ENCODE results near the gene INF2.

The INF2 gene

GRCh38 chr14:104691546-104692260 is 2.3 kb downstream of the INF2 start:
- DNase-seq: no peak

GRCh38 chr14:104692261-104692938 is 3.0 kb downstream of the INF2 start:
- DNase-seq: no peak

DNA sequence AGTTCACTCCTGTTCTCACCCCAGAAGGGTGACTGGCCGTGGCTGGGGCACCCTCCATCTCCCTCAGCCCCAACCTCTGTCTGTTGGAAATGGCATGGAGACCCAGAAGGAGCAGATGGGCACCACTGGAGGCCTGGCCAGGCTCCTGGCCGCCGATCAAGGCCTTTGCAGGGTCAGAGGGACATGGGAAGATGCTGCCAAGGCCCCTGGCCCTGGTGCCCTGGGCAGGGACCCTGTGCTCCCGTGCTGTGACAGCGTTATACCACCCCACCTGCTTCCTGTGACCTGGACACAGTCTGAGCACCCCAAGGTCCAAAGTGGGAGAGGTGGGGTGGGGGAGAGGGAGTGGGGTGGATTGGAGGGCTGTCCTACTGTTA is 3.5 kb downstream of the INF2 start:
- no peak for DNase-seq

GRCh38 chr14:104693482-104694431 is 4.3 kb downstream of the INF2 start:
- no peak for DNase-seq

DNA sequence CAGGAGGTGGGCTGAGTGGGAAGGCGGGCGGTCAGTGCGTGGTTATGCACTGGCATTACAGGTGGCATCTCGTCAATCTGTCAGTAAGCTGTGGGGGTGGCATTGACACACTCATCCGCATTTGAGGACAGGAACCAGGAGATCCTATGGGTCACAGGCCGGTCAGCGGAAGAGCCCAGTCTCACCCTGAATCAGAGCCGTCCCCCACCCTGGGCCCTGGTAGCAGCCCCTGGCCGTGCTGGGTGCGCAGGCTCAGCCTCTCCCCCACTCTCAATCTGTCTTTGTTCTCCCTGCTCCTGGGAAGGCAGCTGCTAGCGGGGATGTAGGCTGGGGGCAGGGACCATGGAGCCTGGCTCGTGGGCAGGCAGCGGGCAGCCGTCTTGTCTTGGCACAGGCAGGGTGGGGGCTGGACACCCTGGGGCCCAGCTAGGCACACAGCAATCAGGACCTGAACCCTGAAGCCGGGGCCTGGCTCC is 5.1 kb downstream of the INF2 start:
- no peak for DNase-seq

GRCh38 chr14:104694991-104695659 is 5.7 kb downstream of the INF2 start:
- peak in 2 of 3 experiments; percentile 78 to 91 for DNase-seq

DNA sequence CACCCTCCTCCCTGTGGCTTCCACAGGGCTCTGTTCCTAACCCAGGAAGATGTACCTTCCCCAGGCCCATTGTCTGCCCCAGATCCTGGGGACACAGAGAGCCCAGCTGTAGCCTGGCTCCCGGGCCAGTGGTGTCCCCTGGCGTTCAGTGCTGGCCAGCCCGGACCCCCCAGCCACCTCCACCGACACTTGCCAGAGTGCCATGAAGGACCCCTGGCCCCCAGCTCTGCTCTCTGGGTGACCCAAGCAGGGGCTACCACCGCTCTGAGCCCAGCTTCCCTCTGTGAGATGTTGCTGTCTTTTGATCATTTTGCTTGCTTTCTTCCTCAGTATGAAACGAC is 6.2 kb downstream of the INF2 start:
- DNase-seq: no peak

GRCh38 chr14:104696671-104697316 is 7.4 kb downstream of the INF2 start:
- DNase-seq: no peak

GRCh38 chr14:104697317-104697703 is 7.9 kb downstream of the INF2 start:
- DNase-seq: no peak

GRCh38 chr14:104697892-104698583 is 8.6 kb downstream of the INF2 start:
- DNase-seq: no peak

DNA sequence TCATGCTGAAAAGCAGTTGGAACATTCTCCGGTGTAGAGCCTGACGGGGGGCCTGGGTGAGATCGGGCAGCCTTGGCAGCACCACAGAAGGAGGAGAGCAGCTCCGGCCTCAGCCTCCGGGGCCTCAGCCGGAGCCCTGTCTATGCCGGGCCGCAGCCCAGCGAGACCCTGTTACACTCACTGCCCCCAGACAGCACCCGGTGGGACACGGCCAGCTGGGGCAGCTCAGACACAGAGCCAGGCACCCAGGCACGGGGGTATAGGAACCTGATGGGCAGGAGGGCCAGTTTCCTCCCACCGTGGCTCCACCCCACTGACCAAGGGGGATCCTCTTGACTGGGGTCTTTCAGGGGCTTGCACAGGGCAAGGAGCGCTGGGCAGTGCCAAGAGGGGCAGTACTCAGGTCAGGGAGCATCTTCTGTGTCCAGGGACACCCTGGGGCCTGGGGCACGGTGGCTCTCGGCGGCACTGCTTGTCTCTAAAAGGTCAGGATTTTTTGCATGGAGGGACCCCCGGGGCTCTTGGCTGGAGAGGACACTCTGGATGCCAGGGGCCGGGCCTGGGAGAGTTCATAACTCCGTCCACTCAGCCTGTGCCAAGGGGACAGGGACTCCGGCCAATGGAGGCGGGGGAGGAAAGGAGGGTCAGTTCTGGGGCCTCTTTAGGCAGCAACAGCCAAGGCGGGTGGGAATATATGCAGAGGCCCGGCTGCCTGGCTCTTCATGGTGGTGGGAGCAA is 9.4 kb downstream of the INF2 start:
- no peak for DNase-seq

- no peak for DNase-seq
Measured at GRCh38 chr14:104699426-104699748, 10.0 kb downstream of the INF2 start.

DNA sequence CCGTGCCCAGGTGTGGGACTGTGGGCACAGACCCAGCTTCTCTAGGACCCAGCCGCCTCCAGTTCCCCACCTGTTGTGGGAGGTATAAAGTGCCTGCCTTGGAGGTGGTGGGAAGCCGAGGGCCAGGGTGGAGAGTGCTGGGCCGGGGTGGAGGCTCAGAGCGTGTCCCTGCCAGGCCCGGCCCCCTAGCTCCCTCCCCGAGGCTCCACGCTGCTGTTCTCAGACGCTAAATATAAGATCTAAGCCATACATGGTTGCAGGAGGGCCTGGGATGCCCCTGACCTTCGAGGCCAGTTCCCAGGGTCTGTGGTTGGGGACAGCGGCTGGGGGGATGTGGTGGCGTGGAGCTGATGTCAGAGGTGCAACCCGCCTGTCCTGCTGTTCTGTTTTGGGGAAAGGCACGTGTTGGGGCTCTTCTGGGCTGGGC is 10.8 kb downstream of the INF2 start:
- DNase-seq: no peak

DNA sequence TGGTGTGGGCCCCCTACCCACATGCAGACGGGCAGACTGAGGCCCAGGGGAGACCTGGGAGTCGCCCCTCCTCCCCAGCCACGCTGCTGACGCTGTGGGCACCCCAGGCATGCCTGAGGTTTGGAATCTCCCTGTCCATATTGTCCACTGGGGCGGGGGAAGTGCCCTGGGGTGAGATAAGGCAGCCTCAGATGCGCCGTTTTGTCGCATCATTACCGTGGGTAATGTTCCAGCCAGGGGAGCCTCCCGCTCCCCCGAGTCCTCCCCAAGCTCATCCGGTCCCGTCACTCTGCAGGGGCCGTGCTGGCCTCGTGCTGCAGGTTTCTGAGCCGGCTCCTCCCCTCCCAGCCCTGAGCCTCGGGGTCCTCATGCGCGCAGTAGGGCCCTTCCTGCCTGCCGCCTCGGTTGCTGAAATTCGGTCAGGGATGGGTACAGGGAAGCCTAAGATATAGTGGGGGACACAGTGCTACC is 11.4 kb downstream of the INF2 start:
- no peak for DNase-seq

DNA sequence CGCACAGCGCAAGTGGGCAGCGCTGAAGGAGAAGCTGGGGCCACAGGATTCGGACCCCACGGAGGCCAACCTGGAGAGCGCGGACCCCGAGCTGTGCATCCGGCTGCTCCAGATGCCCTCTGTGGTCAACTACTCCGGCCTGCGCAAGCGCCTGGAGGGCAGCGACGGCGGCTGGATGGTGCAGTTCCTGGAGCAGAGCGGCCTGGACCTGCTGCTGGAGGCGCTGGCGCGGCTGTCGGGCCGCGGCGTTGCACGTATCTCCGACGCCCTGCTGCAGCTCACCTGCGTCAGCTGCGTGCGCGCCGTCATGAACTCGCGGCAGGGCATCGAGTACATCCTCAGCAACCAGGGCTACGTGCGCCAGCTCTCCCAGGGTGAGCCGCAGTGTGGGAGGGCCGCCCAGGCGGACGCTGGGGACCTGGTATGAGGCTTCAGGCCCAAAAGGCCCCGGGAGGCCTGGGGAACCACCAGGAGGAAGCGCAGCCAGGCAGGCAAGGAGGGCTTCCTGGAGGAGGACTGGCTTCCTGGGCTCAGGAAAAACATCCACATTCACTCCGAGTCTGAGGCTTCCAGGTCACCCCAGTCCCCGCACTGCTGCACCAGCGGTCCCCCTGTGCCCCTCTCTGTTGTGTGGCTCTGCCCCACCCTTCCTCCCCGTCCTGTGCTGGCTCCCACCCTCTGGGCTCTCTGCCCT is 12.1 kb downstream of the INF2 start:
- no peak for DNase-seq

- DNase-seq: no peak
Measured at GRCh38 chr14:104702106-104702505, 12.7 kb downstream of the INF2 start.

- DNase-seq: no peak
Measured at GRCh38 chr14:104702673-104703072, 13.3 kb downstream of the INF2 start.

- no peak for DNase-seq
Measured at GRCh38 chr14:104703269-104703668, 13.9 kb downstream of the INF2 start.

DNA sequence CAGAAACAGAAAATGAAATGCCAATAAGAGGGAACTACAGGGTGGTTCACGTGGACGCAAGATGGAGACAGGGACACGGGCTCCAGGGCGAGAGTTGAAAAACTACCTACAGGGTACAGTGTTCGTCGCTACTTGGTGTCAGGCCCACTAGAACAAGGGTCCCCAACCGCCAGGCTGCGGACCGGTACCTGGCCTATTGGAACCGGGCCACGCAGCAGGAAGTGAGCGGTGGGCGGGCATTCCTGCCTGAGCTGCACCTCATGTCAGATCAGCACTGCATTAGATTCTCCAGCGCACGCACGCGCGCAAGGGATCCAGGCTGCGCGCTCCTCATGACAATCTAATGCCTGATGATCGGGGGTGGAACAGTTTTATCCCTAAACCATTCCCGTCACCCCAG is 14.8 kb downstream of the INF2 start:
- no peak for DNase-seq

DNA sequence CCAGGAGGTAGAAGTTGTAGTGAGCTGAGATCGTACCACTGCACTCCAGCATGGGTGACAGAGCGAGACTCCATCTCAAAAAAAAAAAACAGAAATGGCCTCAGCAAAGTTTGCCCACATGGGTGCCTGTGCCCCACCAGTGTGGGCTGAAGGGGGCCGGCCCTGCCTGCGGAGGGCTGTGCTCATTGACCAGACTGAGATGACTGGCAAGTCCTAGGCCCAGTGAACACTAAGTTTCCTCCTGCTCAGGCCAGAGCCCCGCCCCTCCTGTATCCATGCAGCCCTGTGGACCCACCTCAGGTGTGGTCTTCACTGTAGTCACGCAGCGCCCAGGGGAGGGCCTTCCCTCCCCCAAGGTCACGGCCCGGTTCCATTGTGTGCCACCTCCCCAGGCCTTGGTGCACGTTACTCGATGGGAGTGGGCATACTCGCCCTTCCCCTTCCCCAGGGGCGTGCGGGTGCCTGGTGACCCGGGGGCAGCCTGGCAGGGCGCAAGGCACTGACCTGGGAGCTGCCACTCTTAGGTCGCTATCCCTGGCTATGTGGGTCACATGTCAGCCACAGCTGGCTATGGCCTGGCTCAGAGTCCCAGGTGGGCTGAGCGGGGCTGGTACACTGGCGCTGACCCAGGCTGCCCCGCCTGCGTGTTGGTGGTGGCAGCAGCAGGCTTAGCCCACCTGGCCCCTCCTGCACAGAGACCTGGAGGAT is 16.1 kb downstream of the INF2 start:
- no peak for DNase-seq
